NCI-H2227 (cell line): ENCODE measurements around the gene EARS2.
A peak's percentile ranks its signal among the peaks of the same experiment; 100 is the strongest.

Source experiments
- DNase-seq: peaks from one replicate; lab custom pipeline; 2025; ENCODE audit not compliant: unreplicated experiment; lab: John Stamatoyannopoulos, UW

Gene EARS2

DNA sequence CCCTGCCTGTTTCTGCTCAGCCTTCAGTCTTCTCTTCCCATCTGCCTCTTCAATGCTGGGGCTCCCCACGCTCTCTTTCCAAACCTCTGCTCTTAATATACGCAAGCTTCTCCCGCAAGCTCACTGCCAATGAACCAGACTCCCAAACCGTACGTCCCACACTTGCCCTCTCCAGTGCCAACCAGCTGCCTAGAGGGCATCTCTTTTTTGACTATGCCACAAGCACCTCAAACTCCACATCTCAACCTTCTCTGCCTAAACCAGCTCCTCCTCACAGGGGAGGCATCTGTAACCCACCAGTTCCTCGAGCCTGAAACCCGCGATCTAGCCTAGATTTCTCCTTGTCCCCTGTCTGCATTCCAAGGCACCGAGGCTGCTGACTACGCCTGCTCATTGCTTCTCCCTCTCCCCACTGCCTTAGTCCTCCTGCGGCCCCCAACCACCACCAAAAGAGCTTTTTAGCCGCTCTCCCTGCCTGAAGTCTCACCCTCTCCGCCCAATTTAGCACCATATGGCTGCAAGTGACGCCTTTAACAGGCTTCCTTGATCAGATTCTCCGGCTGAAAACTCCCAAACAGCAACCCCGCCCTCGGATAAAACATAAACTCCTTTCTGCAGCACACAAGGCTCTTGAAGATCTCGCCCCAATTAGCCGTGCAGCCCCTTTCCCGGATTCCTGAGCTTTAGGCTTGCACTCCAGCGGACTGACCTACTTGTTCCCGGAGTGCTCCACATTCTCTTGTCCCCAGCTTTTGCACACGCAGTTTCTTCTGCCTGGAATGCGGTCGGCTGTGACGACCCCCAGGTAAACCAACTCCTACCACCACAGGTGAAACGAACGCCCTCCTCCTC is 48.3 kb downstream of the EARS2 start:
- DNase-seq: peak; percentile 21

DNA sequence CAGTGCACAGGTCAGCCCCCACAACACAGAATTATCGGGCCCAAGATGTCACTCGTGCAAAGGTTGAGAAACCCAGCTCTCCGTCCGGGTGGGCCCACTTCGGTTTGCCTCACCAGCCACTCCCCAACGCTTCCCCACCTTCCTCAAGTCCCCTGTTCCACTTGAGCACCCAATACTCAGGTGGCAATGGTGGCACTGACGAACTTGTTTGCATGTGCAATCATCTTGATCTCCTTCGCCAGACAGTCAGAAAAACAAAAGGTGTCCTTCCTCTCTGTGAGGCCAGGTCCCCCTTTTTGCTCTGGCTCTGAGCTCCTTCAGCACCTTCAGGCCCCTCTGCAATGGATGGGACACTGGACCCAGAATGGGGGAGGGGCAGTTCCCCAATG is 50.5 kb downstream of the EARS2 start:
- no peak for DNase-seq

DNA sequence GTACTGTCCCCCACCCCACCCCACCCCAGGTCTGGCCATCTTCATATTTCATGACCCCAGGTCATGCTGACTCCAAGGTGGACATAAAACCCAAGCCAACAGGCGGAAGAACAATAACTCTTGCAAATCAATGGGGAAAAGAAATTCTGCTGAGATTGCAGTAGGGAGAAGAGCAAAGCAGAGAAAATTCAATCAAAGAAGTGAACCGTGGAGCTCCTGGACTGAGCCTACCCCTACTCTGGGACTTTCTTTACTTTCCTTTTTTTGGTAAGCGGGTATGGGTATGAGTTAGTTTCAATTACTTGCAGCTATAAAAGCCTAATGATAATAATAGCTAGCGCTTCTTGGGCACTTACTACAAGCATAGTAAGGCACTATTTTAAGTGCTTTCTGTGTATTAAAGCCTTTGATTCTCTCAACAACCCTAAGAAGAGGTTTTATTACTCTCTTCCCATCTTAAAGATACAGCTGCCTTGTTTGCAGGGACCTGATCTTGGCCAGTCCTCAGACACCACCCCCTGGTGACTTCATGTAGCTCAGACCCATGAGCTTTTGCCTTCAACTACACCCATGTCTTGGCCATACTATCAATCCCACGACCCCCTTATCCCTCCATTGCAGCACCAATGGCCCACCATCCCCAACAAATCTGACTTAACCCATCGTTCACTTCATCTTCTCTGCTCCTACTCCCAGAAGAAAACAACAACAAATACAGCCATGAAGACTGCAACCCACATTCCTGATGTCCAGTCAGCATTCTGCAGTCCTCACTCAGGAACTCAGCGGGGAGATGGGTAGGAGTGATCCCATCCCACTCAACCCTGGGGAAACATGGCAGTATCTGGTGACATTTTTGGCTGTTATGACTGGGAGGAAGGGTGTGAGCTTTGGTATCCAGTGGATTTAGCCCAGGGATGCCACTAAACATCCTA is 51.2 kb downstream of the EARS2 start:
- DNase-seq: no peak

DNA sequence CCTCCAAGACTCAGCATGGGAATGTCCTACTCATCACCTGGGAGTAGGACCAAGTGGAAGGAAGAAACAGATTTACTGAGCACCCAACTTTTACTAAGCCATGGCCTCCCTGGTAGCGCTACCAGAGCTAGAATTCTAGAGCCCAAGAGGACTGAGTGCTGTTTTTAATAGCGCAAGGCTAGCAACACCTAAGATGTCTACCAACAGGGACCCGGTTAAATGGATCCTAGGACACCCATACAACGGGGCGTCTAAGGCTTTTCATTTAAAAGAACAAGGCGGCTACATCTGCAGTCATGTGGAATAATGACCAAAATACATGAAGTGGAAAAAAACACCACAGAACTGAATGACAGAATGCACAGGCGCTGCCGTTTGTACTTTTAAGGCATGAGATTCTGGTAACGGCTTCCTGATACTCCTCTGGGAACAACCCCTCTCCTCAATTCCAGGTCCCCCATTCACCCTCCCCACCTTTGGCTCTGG is 51.9 kb downstream of the EARS2 start:
- DNase-seq: no peak

DNA sequence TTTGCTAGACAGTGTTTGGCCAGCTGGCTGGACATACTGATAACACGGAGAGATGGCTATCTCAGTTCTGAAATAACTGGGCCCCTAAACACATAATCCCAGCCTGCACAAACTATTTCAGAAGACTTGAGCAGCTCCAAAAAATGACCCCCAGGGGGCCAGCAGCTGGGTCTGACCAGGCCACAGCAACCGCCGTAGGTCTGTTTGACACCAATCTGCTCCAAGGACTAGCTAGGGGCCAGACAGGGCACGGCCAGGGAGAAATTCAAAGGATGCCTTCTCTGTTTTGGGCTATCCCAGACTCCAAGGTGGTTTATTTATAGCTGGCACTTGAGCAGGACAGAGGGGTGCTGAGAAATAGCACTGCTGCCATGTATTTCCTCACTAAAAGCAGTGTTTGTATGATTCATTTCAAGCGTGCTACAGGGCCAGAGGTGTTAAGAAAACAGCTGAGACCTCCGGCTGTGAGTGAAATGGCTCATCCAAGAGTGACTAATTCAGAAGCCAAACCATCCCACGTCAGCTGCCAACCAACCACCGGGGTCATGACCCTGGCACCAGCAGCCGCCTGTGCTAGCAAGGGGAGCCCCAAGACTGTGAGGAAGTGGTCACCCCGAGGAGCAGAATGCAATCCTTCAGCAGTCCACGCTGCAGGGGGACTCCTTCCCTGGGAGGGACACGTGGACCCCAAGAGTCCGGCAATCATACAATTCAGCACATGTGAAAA is 52.5 kb downstream of the EARS2 start:
- peak; percentile 50 for DNase-seq

DNA sequence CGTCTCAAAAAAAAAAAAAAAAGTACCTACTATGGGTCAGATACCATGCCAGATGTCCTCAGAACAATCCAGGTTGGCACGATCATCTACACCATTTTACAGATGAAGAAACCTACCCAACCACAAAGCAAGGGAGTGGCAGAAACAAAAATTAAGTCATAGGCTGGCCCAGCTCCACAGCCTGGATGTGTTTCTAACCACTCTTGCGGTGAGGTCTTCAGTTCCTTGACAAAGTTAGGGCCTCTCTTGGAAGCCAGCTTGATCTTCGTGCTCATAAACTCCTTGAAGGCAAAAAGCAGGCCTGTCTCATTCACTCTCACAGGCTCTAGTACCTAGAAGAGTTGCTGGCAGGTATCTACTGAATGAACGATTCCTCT is 53.1 kb downstream of the EARS2 start:
- no peak for DNase-seq

DNA sequence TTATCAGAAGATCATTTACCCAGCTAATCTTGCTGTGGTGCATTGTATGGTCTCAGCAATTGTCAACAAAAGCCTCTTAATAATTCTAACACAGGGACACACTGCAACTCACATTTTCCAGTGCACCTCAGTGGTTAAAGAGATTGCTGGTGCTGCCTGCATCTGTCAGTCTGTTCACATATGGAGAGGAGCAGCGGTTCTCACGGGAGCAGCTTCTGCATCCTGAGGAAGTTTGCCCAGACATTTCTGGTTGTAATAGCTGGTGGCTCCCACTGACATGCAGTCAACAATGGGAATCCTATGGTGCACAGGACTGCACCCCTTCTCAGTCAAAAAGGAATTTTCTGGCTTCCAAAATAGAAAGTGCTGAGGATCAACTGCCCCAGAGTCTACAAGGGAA is 54.7 kb downstream of the EARS2 start:
- no peak for DNase-seq

DNA sequence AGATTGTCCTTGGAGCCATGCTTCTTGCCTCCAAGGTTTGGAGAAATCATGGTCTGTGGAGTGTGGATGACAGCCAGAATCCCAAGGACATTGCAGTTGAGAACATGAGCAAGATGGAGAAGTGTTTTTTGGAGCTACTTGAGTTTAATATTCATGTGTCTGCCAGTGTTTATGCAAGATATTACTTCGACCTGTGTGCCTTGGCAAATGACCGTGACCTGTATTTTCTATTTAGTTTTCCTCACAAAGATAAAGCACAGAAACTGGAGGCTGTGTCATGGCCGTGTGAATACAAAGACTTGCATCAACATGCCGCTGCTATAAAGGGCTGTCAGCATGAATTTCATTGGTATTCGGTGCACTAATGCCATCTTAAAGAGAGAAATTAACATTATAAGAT is 55.9 kb downstream of the EARS2 start:
- DNase-seq: no peak

DNA sequence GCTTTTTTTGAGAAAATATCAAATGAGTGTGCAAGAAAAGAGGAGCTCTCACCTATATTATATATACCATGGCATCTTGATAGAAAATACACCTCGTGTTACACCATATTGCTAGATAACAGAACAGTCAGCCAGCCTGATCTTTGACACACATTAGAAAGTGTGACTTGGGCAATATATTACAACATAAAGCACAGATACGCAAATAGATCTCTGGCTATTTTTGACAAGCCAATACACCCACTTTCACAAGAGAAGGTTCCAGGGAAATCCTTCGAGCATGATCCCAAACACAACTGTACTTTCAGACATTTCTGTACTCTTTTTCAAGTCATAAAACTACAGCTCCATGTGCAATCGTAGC is 56.3 kb downstream of the EARS2 start:
- DNase-seq: no peak

DNA sequence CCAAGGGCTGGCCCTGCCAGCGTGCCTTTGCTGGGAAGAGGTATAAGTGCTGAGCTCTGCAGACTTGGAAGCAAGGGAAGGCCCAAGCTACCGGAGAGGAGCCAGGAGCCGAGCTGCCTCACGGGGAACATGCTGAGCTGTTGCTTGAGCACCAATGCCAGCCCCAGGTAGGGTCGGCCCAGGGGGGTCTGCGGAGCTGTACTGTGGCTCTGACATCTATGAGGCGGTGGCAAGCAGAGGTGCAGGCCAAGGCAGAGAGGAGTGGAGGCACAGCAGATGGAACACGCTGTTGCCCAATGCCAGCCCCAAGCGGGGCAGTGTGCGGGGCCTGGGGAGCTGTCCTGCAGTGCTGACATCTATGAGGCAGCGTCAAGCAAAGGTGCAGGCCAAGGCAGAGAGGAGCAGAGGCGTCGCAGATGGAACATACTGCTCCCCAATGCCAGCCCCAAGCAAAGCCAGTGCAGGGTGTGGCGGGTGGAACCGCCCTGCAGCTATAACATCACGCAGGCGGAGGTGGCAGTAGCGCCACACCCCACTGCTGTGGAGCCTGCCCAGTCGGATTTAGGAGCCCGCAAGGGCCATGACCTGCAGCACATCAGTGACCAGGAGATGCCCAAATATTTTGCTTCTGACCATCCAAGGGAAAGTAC is 56.8 kb downstream of the EARS2 start:
- DNase-seq: no peak

DNA sequence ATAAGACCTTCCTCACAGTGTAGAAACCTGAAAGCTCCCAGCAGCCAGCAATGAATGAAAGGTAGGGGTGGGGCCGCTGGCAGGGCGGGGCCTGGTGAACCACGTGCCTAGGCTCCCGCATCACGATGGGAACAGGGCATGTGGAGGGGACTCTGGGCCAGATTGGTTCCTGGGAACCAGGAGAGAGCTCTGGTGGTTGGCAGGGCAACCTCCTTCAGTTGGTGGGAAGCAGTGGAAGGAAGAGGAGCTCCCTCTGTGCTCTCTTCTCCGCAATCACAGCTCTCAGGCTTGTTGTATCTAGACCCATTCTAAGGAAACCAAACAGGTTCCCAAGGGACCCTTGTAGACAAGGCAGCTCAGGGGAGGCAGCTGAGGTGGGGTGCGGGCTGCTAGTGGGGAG is 57.3 kb downstream of the EARS2 start:
- no peak for DNase-seq

DNA sequence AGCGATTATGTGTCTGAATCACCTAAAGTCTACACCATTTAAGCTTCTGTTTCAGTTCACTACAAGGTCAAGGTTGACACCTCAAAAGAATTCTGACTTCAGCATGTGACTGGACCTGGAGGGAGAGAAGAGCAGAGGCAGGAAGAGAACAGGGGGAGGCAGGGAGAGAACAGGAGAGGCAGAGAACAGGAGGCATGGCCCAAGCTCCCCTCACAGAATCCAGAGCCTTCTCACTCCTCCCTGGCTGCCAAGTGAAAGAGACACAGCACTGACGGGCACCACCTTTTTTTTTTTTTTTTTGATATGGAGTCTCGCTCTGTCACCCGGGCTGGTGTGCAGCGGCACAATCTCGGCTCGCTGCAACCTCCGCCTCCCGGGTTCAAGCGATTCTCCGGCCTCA is 58.3 kb downstream of the EARS2 start:
- no peak for DNase-seq

DNA sequence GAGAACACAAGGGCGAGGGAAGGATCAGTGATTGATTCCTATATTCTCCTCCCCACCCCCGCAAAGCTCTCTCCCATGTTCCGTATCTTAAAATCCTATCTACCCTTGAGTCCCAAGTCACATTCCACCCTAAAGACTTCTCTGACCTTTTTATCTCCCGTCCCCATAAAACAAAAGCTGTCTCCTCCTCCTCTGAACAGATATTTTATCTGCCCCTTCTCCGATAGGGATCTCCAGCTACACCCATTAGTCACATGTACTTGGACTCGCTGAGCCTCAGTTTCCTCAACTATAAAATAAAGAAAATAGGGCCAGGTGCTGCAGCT is 59.6 kb downstream of the EARS2 start:
- no peak for DNase-seq

DNA sequence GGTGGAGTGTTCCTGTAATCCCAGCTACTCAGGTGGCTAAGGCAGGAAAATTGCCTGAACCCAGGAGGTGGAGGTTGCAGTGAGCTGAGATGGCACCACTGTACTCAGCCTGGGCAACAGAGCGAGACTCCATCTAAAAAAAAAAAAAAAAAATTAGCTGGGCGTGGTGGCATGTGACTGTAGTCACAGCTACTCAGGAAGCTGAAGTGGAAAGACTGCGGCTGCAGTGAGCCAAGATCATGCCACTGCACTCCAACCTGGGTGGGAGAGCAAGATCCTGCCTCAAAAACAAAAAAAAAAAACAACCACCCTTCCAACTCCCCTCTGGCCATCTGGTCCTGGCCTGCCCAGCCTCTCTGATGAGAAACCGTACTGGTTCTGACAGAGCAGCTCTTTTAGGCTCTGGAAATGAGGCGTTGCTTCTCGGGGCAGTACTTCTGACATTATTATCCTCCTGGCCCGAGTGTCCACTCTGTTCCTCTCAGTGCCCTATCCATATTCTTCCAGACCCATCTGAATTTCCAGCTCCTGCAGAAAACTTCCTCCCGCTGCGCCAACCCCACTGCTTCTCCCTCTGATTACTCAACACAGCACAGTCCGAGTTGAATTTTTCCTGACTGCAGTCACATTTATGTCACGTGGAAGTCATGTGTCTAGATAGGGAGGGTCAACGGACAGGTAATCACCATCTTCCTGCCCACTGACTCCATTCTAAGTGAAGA is 60.2 kb downstream of the EARS2 start:
- peak; percentile 54 for DNase-seq

DNA sequence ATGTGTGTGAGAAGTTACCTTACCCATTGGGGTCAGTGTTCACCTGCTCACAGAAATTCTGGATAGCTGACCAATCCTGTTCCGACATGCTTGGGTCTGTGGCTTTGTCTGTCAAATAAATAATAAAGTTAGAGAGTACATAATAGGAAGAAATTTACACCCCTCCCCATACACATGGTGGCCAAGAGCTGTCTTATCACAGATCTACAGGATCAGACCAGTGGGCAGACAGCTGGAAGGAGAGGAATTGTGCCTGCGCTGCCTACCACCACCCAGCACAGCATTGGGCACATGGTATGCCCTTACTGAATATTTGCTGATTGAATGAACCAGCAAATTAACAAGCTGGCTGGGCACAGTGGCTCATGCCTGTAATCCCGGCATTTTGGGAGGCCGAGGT is 61.5 kb downstream of the EARS2 start:
- DNase-seq: no peak

DNA sequence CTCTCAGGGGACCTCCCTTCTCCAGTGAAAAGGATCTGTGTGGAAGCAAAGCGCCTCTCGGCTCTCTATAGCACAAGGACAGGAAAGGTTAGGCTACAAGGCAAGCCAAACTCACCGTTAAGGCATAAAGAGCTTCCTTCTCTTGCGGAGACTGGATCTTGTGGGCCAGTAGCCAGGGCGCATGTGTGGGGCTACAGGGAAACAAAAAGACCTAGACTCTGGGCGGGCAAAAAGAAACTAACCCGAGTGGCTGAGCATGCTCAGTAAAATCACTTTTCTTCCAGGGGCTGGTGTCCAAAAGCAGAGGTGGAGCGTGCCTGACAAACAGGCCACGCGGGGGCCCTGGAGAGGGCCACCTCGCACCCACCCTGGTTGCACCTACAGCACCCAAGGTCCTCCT is 63.0 kb downstream of the EARS2 start:
- DNase-seq: no peak

DNA sequence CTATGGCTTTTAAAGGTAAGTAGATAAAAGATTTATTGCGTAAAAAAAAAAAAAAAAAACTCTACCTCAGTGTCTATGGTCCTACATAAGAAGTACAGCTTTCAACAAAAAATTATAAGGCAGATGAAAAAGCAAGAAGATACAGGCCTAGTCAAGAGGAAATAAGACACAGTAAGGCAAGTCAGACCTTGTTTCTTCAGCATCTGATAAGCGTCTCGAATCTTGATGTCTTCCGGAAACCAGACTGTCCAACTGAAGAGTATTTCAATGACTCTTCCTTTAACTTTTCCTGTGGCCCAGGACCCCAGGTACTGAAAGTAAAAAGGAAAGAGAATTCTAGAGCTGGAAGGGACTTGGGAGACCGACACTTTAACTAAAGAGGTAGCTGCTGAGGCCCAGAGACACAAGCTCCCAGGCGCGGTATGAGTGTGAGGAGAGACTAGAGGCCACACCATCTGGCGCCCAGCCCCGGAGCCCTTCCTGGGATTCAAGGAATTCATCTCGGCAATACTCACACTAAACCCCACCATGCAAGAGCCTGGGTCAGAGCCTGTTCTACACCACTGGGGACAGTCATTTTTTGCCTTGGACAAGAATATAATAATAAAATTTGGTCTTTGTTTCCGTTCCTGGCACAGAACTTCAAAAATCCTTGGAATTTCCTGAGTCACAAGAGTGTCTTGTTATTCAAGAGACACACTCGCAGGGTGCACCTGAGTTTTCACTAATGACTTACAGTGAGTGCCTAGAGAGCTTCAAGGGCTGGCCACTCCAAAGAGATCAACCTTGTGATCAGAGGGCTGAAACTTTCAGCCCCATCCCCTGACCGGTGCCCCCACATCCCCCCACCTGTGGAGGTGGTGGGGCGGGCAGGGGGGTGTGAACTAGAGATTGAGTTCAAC is 65.4 kb downstream of the EARS2 start:
- DNase-seq: no peak

DNA sequence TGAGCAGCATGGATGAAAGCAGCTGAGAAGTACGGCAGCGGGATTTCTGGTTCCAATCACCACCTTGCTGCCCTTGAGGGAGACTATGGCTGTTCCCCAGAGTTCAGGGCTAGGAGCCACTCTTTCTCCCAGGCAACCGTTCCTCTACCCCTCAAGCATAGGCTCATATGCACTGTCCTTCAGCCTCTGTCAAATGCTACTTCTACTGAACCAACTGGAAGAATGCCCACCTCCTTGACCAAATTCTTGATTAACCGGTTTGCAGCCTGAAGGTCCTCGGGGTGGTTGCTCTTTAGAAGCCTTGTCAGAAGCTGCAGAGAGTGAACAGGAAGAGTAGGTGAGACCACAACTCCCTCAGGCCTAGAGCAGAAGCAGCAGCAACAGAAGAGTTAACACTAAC is 70.7 kb downstream of the EARS2 start:
- DNase-seq: no peak

DNA sequence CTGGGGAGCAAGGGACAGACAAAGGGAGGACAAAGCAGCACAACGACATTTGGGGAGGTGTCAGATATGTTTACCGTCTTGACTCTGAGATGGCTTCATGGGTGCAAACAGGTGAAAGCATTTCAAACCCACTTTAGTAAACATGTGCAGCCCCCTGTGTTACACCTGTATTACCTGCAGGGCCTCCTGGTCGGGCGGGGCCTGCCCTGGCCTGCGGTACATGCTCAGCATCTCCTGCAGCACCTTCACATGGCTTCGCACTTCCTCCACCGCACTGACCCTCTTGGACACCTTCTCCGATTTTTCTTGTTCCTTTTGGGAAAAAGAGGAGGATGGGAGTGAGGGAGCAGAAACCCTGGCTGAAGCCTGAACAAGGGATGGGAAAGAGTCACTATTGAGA is 71.3 kb downstream of the EARS2 start:
- no peak for DNase-seq

DNA sequence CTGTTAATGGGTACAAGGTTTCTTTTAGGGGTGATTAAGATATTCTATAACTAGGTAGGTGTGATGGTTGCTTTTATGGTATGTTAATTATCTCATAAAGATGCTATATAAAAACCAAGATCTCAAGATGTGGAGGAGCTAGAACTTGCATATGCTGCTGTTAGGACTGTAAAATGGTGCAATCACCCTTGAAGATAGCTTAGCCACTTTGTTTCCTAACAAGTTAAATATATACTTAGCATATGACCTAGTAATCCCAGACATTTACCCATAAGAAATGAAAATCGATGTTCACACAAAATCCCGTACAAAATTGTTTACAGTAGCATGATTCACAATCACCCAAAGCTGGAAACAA is 71.9 kb downstream of the EARS2 start:
- no peak for DNase-seq
